Naive thymus-derived CD4-positive, alpha-beta T cell (primary cell): Measurements from ENCODE around the gene RELN. TPM values are rescaled to one million over a fixed set of nuclear protein-coding genes. Genes with fewer than 3 reads are reported as not detected.

Source experiments
- ATAC-seq: fragments of 150-1000 bp; cut with Tn5 transposase; 2 replicates; pipeline ENCODE4 v1.10.0; 2021; ENCODE audit warnings: mild to moderate bottlenecking, moderate library complexity
- CTCF ChIA-PET: fragments of 350-600 bp; sonication (Branson Sonifier 250); formaldehyde crosslinking; loops from one replicate; lab custom pipeline; 2021; ENCODE audit warnings: antibody characterized with exemption; lab: Charles Lee
- POLR2A ChIA-PET: fragments of 350-600 bp; sonication (Branson Sonifier 250); formaldehyde crosslinking; loops from one replicate; lab custom pipeline; 2021; ENCODE audit warnings: antibody characterized with exemption, inconsistent platforms; lab: Charles Lee
- DNase-seq, 9 donors: peaks; one replicate each; pipeline versions ENCODE4 v3.0.0 to v3.0.0-alpha.2; 2020 to 2022; ENCODE audit warnings: mixed read lengths in 1 of 9
- H3K27ac ChIP-seq: one replicate; pipeline ENCODE4 v1.7.0; 2013; ENCODE audit warnings: mild to moderate bottlenecking, low read depth, low read length, moderate library complexity
- H3K27me3 ChIP-seq, 2 donors: one replicate each; pipeline ENCODE4 v1.7.0; 2013; ENCODE audit warnings: low read length in 2 of 2, mild to moderate bottlenecking in 2 of 2, moderate library complexity in 2 of 2; ENCODE audit not compliant: control insufficient read depth in 2 of 2, insufficient read depth in 2 of 2
- H3K36me3 ChIP-seq, 3 experiments: 1 replicate in 2 of 3; 2 replicates in 1 of 3; pipeline ENCODE4 v1.7.0; 2013; ENCODE audit warnings: low read length in 3 of 3, mild to moderate bottlenecking in 3 of 3, moderate library complexity in 1 of 3; ENCODE audit not compliant: insufficient read depth in 3 of 3, control insufficient read depth in 2 of 3
- H3K4me1 ChIP-seq, 2 donors: one replicate each; pipeline ENCODE4 v1.7.0; 2013; ENCODE audit warnings: low read length in 2 of 2, mild to moderate bottlenecking in 2 of 2, moderate library complexity in 1 of 2; ENCODE audit not compliant: control insufficient read depth in 2 of 2, insufficient read depth in 2 of 2
- H3K4me3 ChIP-seq: 2 replicates; pipeline ENCODE4 v1.7.0; 2013; ENCODE audit warnings: mild to moderate bottlenecking, low read length
- H3K9me3 ChIP-seq, 3 experiments: 1 replicate in 2 of 3; 2 replicates in 1 of 3; pipeline ENCODE4 v1.7.0; 2013; ENCODE audit warnings: low read length in 3 of 3; ENCODE audit not compliant: control insufficient read depth in 2 of 3
- H3K27ac Mint-ChIP-seq, 9 donors: one replicate each; pipeline ENCODE4 v1.8.0; 2020 to 2022; ENCODE audit warnings: mixed read lengths in 9 of 9, mild to moderate bottlenecking in 8 of 9, moderate library complexity in 5 of 9, inconsistent platforms in 2 of 9
- H3K27me3 Mint-ChIP-seq, 5 donors: one replicate each; pipeline ENCODE4 v1.8.0; 2021 to 2022; ENCODE audit warnings: mixed read lengths in 5 of 5, mild to moderate bottlenecking in 1 of 5
- H3K36me3 Mint-ChIP-seq, 5 donors: one replicate each; pipeline ENCODE4 v1.8.0; 2020 to 2022; ENCODE audit warnings: mixed read lengths in 5 of 5, mild to moderate bottlenecking in 3 of 5, inconsistent platforms in 1 of 5
- H3K4me1 Mint-ChIP-seq, 7 donors: one replicate each; pipeline ENCODE4 v1.8.0; 2020 to 2022; ENCODE audit warnings: mixed read lengths in 7 of 7, mild to moderate bottlenecking in 3 of 7, inconsistent platforms in 1 of 7
- H3K4me3 Mint-ChIP-seq, 10 donors: one replicate each; pipeline ENCODE4 v1.8.0; 2020 to 2022; ENCODE audit warnings: mild to moderate bottlenecking in 10 of 10, mixed read lengths in 10 of 10, moderate library complexity in 6 of 10, inconsistent platforms in 2 of 10
- H3K9me3 Mint-ChIP-seq, 11 donors: one replicate each; pipeline ENCODE4 v1.8.0; 2020 to 2022; ENCODE audit warnings: mixed read lengths in 11 of 11, mild to moderate bottlenecking in 4 of 11, inconsistent platforms in 1 of 11, moderate library complexity in 1 of 11
- intact Hi-C, 2 donors: fragments of 100-400 bp; cut with micrococcal nuclease; formaldehyde crosslinking; loops; one replicate each; pipeline ENCODE4 v1.15.1; 2023
- polyA plus RNA-seq, 2 donors: library from polyadenylated mRNA; unstranded; fragments of 300-500 nt; fragmentation: Illumina TruSeq; gene quantifications; one replicate each; pipeline ENCODE4 v1.2.3, GENCODE V29; 2021
- total RNA-seq, 6 experiments: library from RNA in 5 of 6; stranded (reverse) in 5 of 6; gene quantifications; 1 replicate in 5 of 6; 2 replicates in 1 of 6; pipeline ENCODE4 v1.2.3 and lab custom pipeline; 2021 to 2026

The RELN gene
- total and polyA plus RNA-seq, 7 experiments from 2014 or later, result not detected

DNA sequence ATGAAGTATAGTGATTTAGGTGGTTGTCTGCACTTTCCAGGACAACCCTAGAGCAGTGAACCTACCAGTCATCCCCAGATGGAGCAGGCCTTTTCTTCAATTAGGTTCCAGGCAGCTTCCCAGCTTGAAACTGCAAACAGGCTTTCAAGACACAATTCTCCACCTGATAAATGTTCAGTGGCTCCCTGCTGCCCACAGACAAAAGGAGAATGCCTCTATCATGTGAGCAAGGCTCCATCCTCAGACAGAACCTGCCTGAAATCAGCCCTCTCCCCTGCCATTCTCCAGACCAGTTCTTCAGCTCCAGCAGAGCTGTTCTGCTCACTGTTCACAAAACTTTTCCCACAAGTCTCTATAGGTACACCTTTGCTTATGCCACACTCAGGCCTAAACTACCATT, 22.1 kb downstream of the RELN start:
- ATAC-seq (no peak), DNase-seq (no peak)
- Histone ChIP-seq H3K9me3 (no peaks in the 10 kb centered on the region), H3K36me3 (no peaks in the 10 kb centered on the region), H3K4me3 (no peak overlapping the region), H3K4me1 (no peaks in the 10 kb centered on the region), H3K27me3 (no peaks in the 10 kb centered on the region), H3K27ac (no peak overlapping the region)
- H3K27ac Mint-ChIP-seq, result peak overlapping the region in 1 of 9 donors; percentile 8
- no peaks in the 10 kb centered on the region for H3K4me1 Mint-ChIP-seq
- ChIA-PET CTCF (no interaction called here), POLR2A (no interaction called here)
- no peaks in the 10 kb centered on the region for H3K36me3 Mint-ChIP-seq
- peaks cover 0 to 1% (median 0%) of the 10 kb centered on the region in 11 donors for H3K9me3 Mint-ChIP-seq
- no peak overlapping the region for H3K4me3 Mint-ChIP-seq
- H3K27me3 Mint-ChIP-seq, result peaks cover 0 to 25% (median 16%) of the 10 kb centered on the region in 5 donors
- intact Hi-C loops, result no loop called here

DNA sequence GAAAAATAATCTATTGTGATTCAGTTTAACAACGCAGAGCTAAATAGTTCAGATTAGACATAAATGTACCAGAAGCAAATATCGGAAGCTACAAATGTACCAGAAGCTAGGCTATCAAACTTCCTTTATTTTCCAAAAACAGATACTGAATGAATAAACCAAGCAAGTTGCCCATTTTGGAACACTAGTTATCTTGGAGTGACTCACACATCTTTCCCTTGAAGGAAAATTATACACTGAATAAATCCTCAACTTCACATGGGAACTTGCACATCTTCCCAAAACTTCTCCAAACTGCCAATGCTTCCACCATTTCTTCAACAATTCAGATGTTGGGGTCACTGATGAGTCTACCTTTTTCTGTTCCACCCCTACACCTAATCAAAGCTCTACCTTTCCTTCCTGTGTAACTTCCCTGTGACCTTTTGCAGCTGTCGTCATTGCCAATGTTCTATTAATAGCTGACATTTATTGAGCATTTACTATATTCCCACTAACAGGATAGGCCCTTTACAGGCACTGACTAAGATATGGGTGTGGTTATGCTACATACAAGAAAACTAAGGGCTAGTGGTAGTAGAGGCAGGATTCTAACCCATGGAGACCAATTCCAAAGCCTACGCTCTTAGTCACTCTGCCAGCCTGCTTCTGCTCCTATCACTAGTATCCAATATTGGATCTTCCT, 22.7 kb downstream of the RELN start:
- H3K4me1 ChIP-seq, result no peaks in the 10 kb centered on the region
- Mint-ChIP-seq H3K27me3 (peaks cover 0 to 30% (median 18%) of the 10 kb centered on the region in 5 donors), H3K4me3 (no peak overlapping the region), H3K36me3 (no peaks in the 10 kb centered on the region), H3K4me1 (no peaks in the 10 kb centered on the region), H3K27ac (no peak overlapping the region), H3K9me3 (peaks cover 0 to 3% (median 0%) of the 10 kb centered on the region in 11 donors)
- DNase-seq (no peak), ATAC-seq (no peak)
- H3K9me3 ChIP-seq, result no peaks in the 10 kb centered on the region
- CTCF ChIA-PET, result no interaction called here
- intact Hi-C loops, result no loop called here
- no peak overlapping the region for H3K4me3 ChIP-seq
- H3K27ac ChIP-seq, result no peak overlapping the region
- H3K27me3 ChIP-seq, result no peaks in the 10 kb centered on the region
- no peaks in the 10 kb centered on the region for H3K36me3 ChIP-seq
- POLR2A ChIA-PET, result no interaction called here

DNA sequence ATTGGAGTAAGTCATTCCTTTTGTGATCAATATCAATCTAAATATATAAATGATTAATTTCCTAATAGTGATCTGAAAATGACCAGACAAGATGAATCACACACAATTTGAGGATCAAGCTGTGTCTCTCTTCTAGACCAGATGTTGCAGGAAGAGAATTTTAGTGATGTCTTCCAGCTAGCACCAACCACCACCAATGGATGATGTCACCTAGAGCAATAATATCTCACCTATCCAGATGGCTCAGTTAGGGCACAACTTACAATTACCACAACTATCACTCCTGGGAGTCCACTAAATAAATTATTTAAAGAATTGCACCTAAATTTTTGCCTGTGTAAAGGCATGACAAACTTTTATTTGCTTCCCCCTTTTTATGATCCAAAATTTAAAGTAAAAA, 25.2 kb downstream of the RELN start:
- intact Hi-C loops, result no loop called here
- DNase-seq (no peak), ATAC-seq (no peak)
- ChIA-PET CTCF (no interaction called here), POLR2A (no interaction called here)
- Histone ChIP-seq H3K9me3 (no peaks in the 10 kb centered on the region), H3K27ac (no peak overlapping the region), H3K36me3 (no peaks in the 10 kb centered on the region), H3K4me1 (no peaks in the 10 kb centered on the region), H3K4me3 (no peak overlapping the region), H3K27me3 (no peaks in the 10 kb centered on the region)
- no peak overlapping the region for H3K27ac Mint-ChIP-seq
- no peak overlapping the region for H3K4me3 Mint-ChIP-seq
- H3K9me3 Mint-ChIP-seq, result peaks cover 0 to 3% (median 0%) of the 10 kb centered on the region in 11 donors
- no peaks in the 10 kb centered on the region for H3K4me1 Mint-ChIP-seq
- H3K27me3 Mint-ChIP-seq, result peaks cover 0 to 45% (median 21%) of the 10 kb centered on the region in 5 donors
- H3K36me3 Mint-ChIP-seq, result no peaks in the 10 kb centered on the region

DNA sequence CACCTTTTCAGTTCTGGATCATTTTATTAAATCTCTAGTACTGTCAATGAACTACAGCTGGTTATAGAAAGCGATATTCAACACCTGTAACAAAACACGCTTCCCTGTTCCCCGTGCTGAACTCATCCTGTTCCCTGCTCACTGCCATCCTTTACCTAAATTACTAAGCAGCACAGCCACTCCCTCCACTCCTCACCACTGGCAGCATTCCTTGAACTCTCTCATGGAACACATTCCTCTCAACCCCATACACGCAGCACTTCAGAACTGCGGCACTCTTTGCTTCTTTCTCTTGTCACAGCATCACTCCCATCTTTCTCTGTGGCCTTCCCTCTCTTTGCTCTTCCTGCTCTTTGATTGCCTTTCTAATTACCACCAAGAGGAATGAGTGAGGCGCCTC, 27.4 kb downstream of the RELN start:
- Histone ChIP-seq H3K4me3 (no peak overlapping the region), H3K27me3 (no peaks in the 10 kb centered on the region), H3K36me3 (no peaks in the 10 kb centered on the region), H3K27ac (no peak overlapping the region), H3K4me1 (no peaks in the 10 kb centered on the region), H3K9me3 (no peaks in the 10 kb centered on the region)
- intact Hi-C loops, result no loop called here
- H3K9me3 Mint-ChIP-seq, result peaks cover 0 to 3% (median 0%) of the 10 kb centered on the region in 11 donors
- ChIA-PET POLR2A (no interaction called here), CTCF (no interaction called here)
- H3K36me3 Mint-ChIP-seq, result no peaks in the 10 kb centered on the region
- no peak overlapping the region for H3K4me3 Mint-ChIP-seq
- H3K27me3 Mint-ChIP-seq, result peaks cover 0 to 48% (median 17%) of the 10 kb centered on the region in 5 donors
- no peak overlapping the region for H3K27ac Mint-ChIP-seq
- H3K4me1 Mint-ChIP-seq, result no peaks in the 10 kb centered on the region
- no peak for ATAC-seq
- no peak for DNase-seq

DNA sequence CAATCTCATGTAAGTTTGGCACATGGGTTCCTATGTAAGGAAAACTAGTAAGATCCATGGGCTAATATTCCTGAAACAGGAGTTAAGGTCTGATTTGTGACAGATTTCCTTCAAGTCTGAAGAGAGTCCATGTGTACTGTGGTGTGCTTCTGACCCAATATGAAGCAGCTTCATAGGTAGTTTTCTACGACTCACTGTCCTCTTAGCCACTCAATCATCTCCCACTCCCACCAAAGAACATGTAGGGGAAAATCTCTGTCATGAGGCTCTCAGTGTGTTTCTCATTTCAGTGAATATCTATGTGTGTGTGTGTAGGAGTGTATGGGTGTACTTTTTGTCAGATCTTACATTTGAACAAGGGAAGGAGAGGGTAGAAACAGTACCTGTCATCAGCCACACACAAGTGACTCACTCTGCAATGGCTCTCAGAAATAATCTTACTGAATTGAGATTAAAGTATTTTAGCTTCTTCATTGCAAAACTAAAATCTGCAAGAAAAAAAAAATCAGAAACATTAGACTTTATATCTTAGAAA, 31.1 kb downstream of the RELN start:
- intact Hi-C loops, result no loop called here
- H3K27ac Mint-ChIP-seq, result no peak overlapping the region

DNA sequence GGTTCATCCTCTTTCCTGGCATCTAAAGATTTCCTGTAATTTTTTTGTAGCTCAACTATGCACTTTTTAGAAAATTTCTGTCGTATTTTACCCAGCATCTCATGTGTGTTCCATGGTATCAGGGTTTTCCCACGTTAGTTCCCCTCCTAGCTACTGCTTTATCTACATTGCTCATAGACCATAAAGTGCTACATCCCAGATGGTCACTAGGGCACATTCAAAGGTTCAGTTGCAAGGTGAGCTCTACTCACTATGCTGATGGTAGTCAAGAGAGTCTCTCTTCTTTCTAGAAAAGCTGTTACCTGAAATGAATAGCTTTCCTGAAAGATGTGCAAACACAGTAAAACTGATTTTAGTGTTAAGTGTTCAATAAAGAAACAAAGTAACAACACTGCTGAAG, 33.5 kb downstream of the RELN start:
- Histone ChIP-seq H3K27me3 (no peaks in the 10 kb centered on the region), H3K36me3 (no peaks in the 10 kb centered on the region), H3K4me1 (no peaks in the 10 kb centered on the region), H3K27ac (no peak overlapping the region), H3K4me3 (no peak overlapping the region), H3K9me3 (no peaks in the 10 kb centered on the region)
- H3K36me3 Mint-ChIP-seq, result no peaks in the 10 kb centered on the region
- intact Hi-C loops, result no loop called here
- ATAC-seq (no peak), DNase-seq (no peak)
- CTCF ChIA-PET, result no interaction called here
- H3K27me3 Mint-ChIP-seq, result peaks cover 6 to 34% (median 10%) of the 10 kb centered on the region in 5 donors
- H3K9me3 Mint-ChIP-seq, result peaks cover 0 to 5% (median 0%) of the 10 kb centered on the region in 11 donors
- POLR2A ChIA-PET, result no interaction called here
- H3K27ac Mint-ChIP-seq, result no peak overlapping the region
- no peaks in the 10 kb centered on the region for H3K4me1 Mint-ChIP-seq
- no peak overlapping the region for H3K4me3 Mint-ChIP-seq

More for the DNA sequence above, 31.1 kb downstream of the RELN start:
- CTCF ChIA-PET, result interaction anchor here (1.1 kb wide), 1 partner anchor 673 kb away, joined by 7 read pairs; no protein-coding TSS in a partner anchor
- H3K4me3 Mint-ChIP-seq, result no peak overlapping the region
- POLR2A ChIA-PET, result no interaction called here
- H3K9me3 Mint-ChIP-seq, result peaks cover 0 to 3% (median 0%) of the 10 kb centered on the region in 11 donors
- peaks cover 4 to 47% (median 12%) of the 10 kb centered on the region in 5 donors for H3K27me3 Mint-ChIP-seq
- Histone ChIP-seq H3K4me1 (no peaks in the 10 kb centered on the region), H3K4me3 (no peak overlapping the region), H3K27me3 (no peaks in the 10 kb centered on the region), H3K27ac (no peak overlapping the region), H3K36me3 (no peaks in the 10 kb centered on the region), H3K9me3 (no peaks in the 10 kb centered on the region)
- no peaks in the 10 kb centered on the region for H3K36me3 Mint-ChIP-seq
- DNase-seq, result no peak
- ATAC-seq, result no peak
- H3K4me1 Mint-ChIP-seq, result no peaks in the 10 kb centered on the region

DNA sequence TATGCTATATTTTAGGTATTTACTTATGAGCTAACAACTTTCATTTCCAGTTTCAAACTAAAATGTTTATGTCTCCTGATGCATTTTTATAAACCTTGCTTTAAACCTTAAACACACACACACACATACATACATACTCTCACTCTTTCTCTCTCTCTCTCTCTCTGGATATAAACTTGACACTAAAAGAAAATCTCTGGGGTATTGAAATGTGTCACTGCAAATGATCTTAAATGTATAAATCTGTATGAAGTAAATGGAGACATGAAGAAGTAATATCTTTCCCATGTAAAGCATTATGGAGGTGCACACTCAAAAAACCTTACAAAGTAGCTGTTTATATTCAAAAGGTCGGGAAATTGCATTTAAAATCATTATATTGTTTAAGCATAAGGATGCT, 37.0 kb downstream of the RELN start:
- Mint-ChIP-seq H3K4me1 (no peaks in the 10 kb centered on the region), H3K4me3 (no peak overlapping the region), H3K9me3 (peaks cover 0 to 5% (median 0%) of the 10 kb centered on the region in 11 donors), H3K27ac (no peak overlapping the region), H3K27me3 (peaks cover 5 to 21% (median 6%) of the 10 kb centered on the region in 5 donors), H3K36me3 (no peaks in the 10 kb centered on the region)
- Histone ChIP-seq H3K4me3 (no peak overlapping the region), H3K4me1 (no peaks in the 10 kb centered on the region), H3K27ac (no peak overlapping the region), H3K9me3 (no peaks in the 10 kb centered on the region), H3K27me3 (no peaks in the 10 kb centered on the region), H3K36me3 (no peaks in the 10 kb centered on the region)
- ATAC-seq (no peak), DNase-seq (no peak)
- POLR2A ChIA-PET, result no interaction called here
- intact Hi-C loops, result no loop called here
- CTCF ChIA-PET, result no interaction called here
